Heart left ventricle (tissue), 16 donors: Measurements from ENCODE around the gene XAB2. TPM values are rescaled to one million over a fixed set of nuclear protein-coding genes. Genes with fewer than 3 reads are reported as not detected.
"Not testable (repeated sequence)": the region's sequence is repeated elsewhere in the genome, so short reads cannot be mapped to it uniquely, and the experiment has no call there.

ENCODE experiments used
- ATAC-seq, 4 donors: fragments of 200-7000 bp; cut with Tn5 transposase; one replicate each; pipeline ENCODE4 v1.9.1; 2020 to 2022; ENCODE audit warnings: moderate library complexity in 4 of 4, mild to moderate bottlenecking in 3 of 4, moderate number of reproducible peaks in 1 of 4
- DNase-seq, 5 donors: peaks; one replicate each; pipeline ENCODE4 v3.0.0-alpha.2; 2020
- H3K27ac ChIP-seq, 12 donors: fragments of 200-600 bp; sonication (generic) in 4 of 12; one replicate each; pipeline versions ENCODE4 v1.5.0 to v1.8.0; 2016 to 2022; ENCODE audit warnings: mild to moderate bottlenecking in 2 of 12
- H3K27me3 ChIP-seq, 9 donors: fragments of 200-600 bp; sonication (generic) in 2 of 9; one replicate each; pipeline versions ENCODE4 v1.5.1 to v1.8.0; 2016 to 2022; ENCODE audit warnings: mild to moderate bottlenecking in 3 of 9
- H3K36me3 ChIP-seq, 9 donors: fragments of 200-600 bp; sonication (generic) in 2 of 9; one replicate each; pipeline versions ENCODE4 v1.5.0 to v1.8.0; 2018 to 2022; ENCODE audit warnings: mild to moderate bottlenecking in 2 of 9
- H3K4me1 ChIP-seq, 12 donors: fragments of 200-600 bp; sonication (generic) in 4 of 12; one replicate each; pipeline versions ENCODE4 v1.5.0 to v1.8.0; 2016 to 2022; ENCODE audit warnings: mild to moderate bottlenecking in 3 of 12
- H3K4me3 ChIP-seq, 12 donors: fragments of 200-600 bp; sonication (generic) in 4 of 12; one replicate each; pipeline versions ENCODE4 v1.5.0 to v1.8.0; 2017 to 2022; ENCODE audit warnings: mild to moderate bottlenecking in 9 of 12, moderate library complexity in 4 of 12
- H3K9me3 ChIP-seq, 12 donors: fragments of 200-600 bp; sonication (generic) in 4 of 12; one replicate each; pipeline versions ENCODE4 v1.5.0 to v1.8.0; 2016 to 2022; ENCODE audit warnings: mild to moderate bottlenecking in 1 of 12
- CTCF ChIP-seq, 12 donors: fragments of 200-600 bp; sonication (generic) in 4 of 12; IDR thresholded peaks; one replicate each; pipeline versions ENCODE4 v1.5.0 to v1.8.0; 2018 to 2022; ENCODE audit warnings: antibody characterized with exemption in 12 of 12, mild to moderate bottlenecking in 5 of 12
- POLR2A ChIP-seq, 2 donors: fragments of 450-650 bp; IDR thresholded peaks; one replicate each; pipeline ENCODE4 v1.6.1; 2017; ENCODE audit warnings: antibody characterized with exemption in 2 of 2, mild to moderate bottlenecking in 2 of 2, moderate library complexity in 2 of 2
- WGBS, 4 donors: extraction: QIAGEN DNeasy Blood & Tissue Kit in 2 of 4; methylation state at CpG; one replicate each; pipeline versions ENCODE4 v1.1.5 to v1.1.7; 2013 to 2018; 5-methylcytosine and 5-hydroxymethylcytosine counted together
- intact Hi-C, 10 donors: fragments of 100-400 bp; cut with DNase I; formaldehyde crosslinking; loops; one replicate each; pipeline versions ENCODE4 v1.11.1 to v1.14.2; 2022
- polyA plus RNA-seq, 2 donors: library from polyadenylated mRNA; stranded (reverse); fragments of 200-250 nt; gene quantifications; one replicate each; pipeline ENCODE4 v1.2.3, GENCODE V29; 2013
- total RNA-seq, 9 donors: library from RNA; depleted of rRNA in 2 of 9; stranded (reverse); fragments of >200 nt in 2 of 9; fragmentation: NEBNext Ultra II Directional in 3 of 9; extraction: Animal tissue kit (Norgen Biotek cat#: 25700) in 3 of 9; gene quantifications; one replicate each; pipeline versions ENCODE4 v1.1.0 to v1.2.4, GENCODE V29; 2016 to 2023
- donor health status: ischemic (EF 13 %, LVEDD 7.1; RV severe dilation, severe dysfunction).
- donor health status: healthy with polysubstance abuse.
- donor health status: DM: no; HTN: yes; CAD: no.
- donor health status: DM: no; HTN: no; CAD: no.
- donor health status: ischemic (EF 25% LVEDD 6.9; RV normal size, moderate dysfunction).
- donor health status: ischemic (EF 25% LVEDD 5.7; RV mildly dilated, moderate dysfunction).
- donor health status: healthy.
- donor health status: DM: yes; HTN: yes; CAD: no.
- donor health status: ischemic (EF 35%, LVEDD 5.7; RV mildly dilated, moderate dysfunction).
- donor health status: nonischemic (EF 11% LVEDD 7.7; RV severe dilation, severe dysfunction).
- donor health status: DM: yes; HTN: yes; CAD: no.
- donor health status: PGD.
- donor health status: ischemic (EF 29% LVEDD 5.4; RV normal size, mild dysfunction).
- donor health status: nonischemic (EF 23%, LVEDD 6.1; RV moderate dilation, normal function).

XAB2 gene
- total and polyA plus RNA-seq, 11 donors, result 16.3 to 36.2 (median 23.6) TPM

GRCh38 chr19:7589822-7590221, 39.5 kb downstream of the XAB2 start:
- H3K27ac ChIP-seq, result no peak overlapping the region
- peaks cover 0 to 54% (median 20%) of the 10 kb centered on the region in 9 donors for H3K27me3 ChIP-seq
- no peaks in the 10 kb centered on the region for H3K4me1 ChIP-seq
- H3K9me3 ChIP-seq, result no peaks in the 10 kb centered on the region
- DNase-seq (no peak), ATAC-seq (no peak)
- no peaks in the 10 kb centered on the region for H3K36me3 ChIP-seq
- intact Hi-C loops, result loop anchor here in 1 of 10 donors (10.0 kb wide), 1 partner anchor 195 kb away; no protein-coding TSS in a partner anchor
- 88 to 95% (median 91%) methylated on average over 7 of the region's 7 CpGs for WGBS, 4 donors
- no peak for TF ChIP-seq CTCF (IDR thresholded peaks at IDR 0.05)
- TF ChIP-seq POLR2A (IDR thresholded peaks at IDR 0.05), result no peak
- H3K4me3 ChIP-seq, result no peak overlapping the region

GRCh38 chr19:7582446-7582845, 46.9 kb downstream of the XAB2 start:
- H3K9me3 ChIP-seq, result no peaks in the 10 kb centered on the region
- H3K4me1 ChIP-seq, result no peaks in the 10 kb centered on the region
- ATAC-seq (no peak), DNase-seq (no peak)
- WGBS, 4 donors, result 49 to 58% (median 55%) methylated on average over 11 of the region's 11 CpGs
- H3K27me3 ChIP-seq, result no peaks in the 10 kb centered on the region
- no peak overlapping the region for H3K4me3 ChIP-seq
- H3K36me3 ChIP-seq, result no peaks in the 10 kb centered on the region
- H3K27ac ChIP-seq, result no peak overlapping the region
- no peak for TF ChIP-seq POLR2A (IDR thresholded peaks at IDR 0.05)
- no peak for TF ChIP-seq CTCF (IDR thresholded peaks at IDR 0.05)
- intact Hi-C loops, result loop anchor here in 1 of 10 donors (10.0 kb wide), 1 partner anchor 202 kb away; no protein-coding TSS in a partner anchor

GRCh38 chr19:7579182-7579581, 50.2 kb downstream of the XAB2 start:
- WGBS, 4 donors, result 22 to 48% (median 33%) methylated on average over 6 of the region's 6 CpGs
- no peak for DNase-seq
- H3K36me3 ChIP-seq, result no peaks in the 10 kb centered on the region
- TF ChIP-seq POLR2A (IDR thresholded peaks at IDR 0.05) (no peak), CTCF (IDR thresholded peaks at IDR 0.05) (no peak)
- no peaks in the 10 kb centered on the region for H3K4me1 ChIP-seq
- H3K27me3 ChIP-seq, result no peaks in the 10 kb centered on the region
- H3K9me3 ChIP-seq, result no peaks in the 10 kb centered on the region
- H3K4me3 ChIP-seq, result no peak overlapping the region
- no peak for ATAC-seq
- H3K27ac ChIP-seq, result no peak overlapping the region
- intact Hi-C loops, result no loop called here

- ATAC-seq, result no peak
- no peak overlapping the region for H3K27ac ChIP-seq
- intact Hi-C loops, result no loop called here
- no peaks in the 10 kb centered on the region for H3K36me3 ChIP-seq
- H3K27me3 ChIP-seq, result no peaks in the 10 kb centered on the region
- 62 to 70% (median 67%) methylated on average over 6 of the region's 6 CpGs for WGBS, 4 donors
- no peak for DNase-seq
- H3K4me3 ChIP-seq, result no peak overlapping the region
- no peaks in the 10 kb centered on the region for H3K9me3 ChIP-seq
- no peak for TF ChIP-seq POLR2A (IDR thresholded peaks at IDR 0.05)
- TF ChIP-seq CTCF (IDR thresholded peaks at IDR 0.05), result no peak
- no peaks in the 10 kb centered on the region for H3K4me1 ChIP-seq
Measured at GRCh38 chr19:7578127-7578526, 51.2 kb downstream of the XAB2 start.

- intact Hi-C loops, H3K36me3 ChIP-seq: not testable (repeated sequence)
Measured at GRCh38 chr19:7577422-7577821, 51.9 kb downstream of the XAB2 start.

More at GRCh38 chr19:7577422-7577821, 51.9 kb downstream of the XAB2 start:
- H3K4me3 ChIP-seq, H3K4me1 ChIP-seq, ATAC-seq, H3K27ac ChIP-seq, DNase-seq, H3K27me3 ChIP-seq, H3K9me3 ChIP-seq: not testable (repeated sequence)
- WGBS, 4 donors, result 74 to 95% (median 94%) methylated on average over 1 of the region's 1 CpG
